CD1c-positive myeloid dendritic cell (primary cell): Measurements from ENCODE around the gene PRPF40B.

ENCODE experiments used
- DNase-seq: peaks from one replicate; pipeline ENCODE4 v3.0.0-alpha.2; 2016; ENCODE audit errors: extremely low spot score

The PRPF40B gene

GRCh38 chr12:49683599-49684309 is 60.4 kb downstream of the PRPF40B start:
- no peak for DNase-seq

DNA sequence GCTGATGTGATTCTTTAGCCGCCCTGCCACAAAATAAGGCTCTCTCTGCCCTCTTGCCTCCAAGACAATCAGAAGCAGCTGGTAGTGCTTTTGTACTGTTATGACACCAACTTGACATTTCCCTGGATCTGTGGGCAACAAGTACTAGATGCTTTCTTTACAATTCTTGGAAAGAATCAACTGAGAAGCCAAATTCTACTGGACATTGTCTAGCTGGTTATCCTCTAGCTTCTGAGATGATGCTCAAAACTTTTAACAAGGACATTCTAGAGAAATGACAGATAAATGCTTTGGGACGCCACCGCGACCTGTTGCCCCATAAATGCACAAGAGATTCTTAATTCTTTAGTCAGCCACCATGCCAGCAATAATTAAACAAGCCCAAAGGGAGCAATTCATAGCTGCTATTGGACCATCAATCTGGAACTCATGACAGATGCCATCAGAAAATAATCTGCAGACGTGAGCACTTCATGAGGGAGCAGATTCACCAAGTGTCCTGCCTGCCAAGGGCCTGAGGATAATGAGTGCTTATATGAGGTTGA is 61.0 kb downstream of the PRPF40B start:
- no peak for DNase-seq

DNA sequence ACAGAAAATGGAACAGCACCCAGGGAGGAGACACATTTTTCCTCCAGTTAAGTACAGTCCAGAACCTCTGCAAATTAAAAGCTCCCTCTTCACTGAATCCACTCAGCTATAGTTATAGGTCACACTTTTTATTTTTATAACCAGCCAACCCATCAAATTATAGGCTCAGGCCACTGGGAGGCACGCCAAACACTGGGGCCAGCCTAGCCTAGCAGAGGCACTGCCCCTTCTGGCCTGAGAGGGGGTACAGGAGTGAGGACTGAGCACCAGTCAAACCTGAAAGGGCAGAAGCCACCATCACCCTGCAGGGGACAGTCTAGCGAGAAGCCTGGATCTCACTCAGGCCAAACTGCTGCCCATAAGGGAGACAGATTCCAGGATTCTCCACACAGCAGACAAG is 64.6 kb downstream of the PRPF40B start:
- no peak for DNase-seq

DNA sequence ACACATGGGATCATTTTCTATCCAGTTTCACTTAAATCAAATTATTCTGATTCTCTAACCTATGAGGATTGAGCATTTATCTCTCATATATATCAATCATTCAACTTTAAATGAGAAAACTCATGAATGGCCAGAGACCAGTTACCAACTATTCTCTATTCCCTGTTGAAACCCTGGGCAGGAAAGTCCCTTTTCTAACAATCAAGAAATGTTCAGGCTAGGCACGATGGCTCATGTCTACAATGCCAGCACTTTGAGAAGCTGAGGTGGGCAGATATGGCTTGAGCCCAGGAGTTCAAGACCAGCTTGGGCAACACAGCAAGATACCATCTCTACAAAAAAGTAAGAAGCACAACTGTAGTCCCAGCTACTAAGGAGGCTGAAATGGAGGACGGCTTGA is 65.9 kb downstream of the PRPF40B start:
- no peak for DNase-seq

DNA sequence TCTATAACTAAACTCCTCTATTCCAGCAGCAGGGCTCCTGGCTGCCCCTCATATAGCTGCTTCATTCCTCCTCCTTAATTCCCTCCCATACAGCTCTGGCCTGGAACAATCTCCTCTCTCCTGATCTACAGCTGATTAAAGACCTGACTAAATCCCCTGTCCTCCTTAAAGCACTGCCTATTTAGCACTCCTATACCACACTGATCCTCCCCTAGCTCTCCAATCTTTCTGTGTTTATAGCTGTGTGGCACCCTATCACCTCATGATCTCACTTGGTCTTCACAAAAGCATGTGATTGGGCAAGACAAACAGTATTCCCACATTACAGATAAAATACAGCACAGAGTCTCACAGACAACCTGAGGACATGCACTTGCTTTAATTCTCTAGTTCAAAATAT is 66.4 kb downstream of the PRPF40B start:
- no peak for DNase-seq

DNA sequence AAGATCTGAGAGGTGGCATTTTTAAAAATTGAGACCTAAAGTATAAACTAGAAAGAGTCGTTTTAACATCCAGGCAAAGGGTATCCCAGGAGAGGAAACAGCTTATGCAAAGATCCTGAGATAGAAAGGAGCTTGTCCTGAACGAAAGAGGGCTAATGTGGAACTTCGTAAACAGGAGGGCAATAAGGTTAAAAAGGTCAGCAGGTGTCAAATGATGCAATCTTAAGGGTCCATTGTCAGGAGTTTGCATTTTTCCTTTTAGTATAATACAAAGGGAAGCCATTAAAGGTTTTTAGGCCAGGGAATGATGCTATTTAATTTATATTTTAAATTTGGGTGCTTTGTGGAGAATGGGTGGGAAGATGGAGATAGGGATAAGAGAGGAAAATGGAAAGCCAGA is 69.5 kb downstream of the PRPF40B start:
- no peak for DNase-seq

DNA sequence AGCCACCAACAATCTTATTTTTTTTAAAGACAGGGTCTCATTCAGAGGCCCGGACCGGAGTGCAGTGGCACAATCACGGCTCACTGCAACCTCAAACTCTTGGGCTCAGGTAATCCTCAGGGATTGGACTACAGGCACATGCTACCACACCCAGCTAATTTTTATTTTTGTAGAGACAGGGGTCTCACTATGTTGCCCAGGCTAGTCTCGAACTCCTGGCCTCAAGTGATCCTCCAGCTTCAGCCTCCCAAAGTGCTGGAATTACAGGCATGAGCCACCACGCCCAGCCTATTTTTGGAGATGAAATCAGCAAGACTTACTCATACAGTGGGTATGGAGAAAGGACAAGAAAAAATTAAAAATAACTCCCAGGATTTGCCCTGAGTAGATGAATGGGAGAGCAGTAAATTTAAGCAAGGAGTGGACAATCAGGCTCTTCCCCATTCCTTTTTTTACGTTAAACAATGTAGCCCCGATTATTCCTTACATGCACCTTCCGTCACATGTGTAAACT is 70.6 kb downstream of the PRPF40B start:
- no peak for DNase-seq
